H1 (cell line): ENCODE data around the gene COIL. TPM values are rescaled to one million over a fixed set of nuclear protein-coding genes. Genes with fewer than 3 reads are reported as not detected.

Experiments
- CTCF ChIA-PET: fragments of 300-600 bp; sonication (Branson Sonifier 250); formaldehyde crosslinking; loops from one replicate; lab custom pipeline; 2021; ENCODE audit not compliant: partially characterized antibody; lab: Charles Lee
- POLR2A ChIA-PET: fragments of 300-600 bp; sonication (Branson Sonifier 250); formaldehyde crosslinking; loops from one replicate; lab custom pipeline; 2021; ENCODE audit warnings: inconsistent platforms; ENCODE audit not compliant: partially characterized antibody; lab: Charles Lee
- DNase-seq, 2 experiments: peaks; one replicate each; pipeline versions ENCODE4 v3.0.0 to v3.0.0-alpha.2; 2010 to 2022; ENCODE audit warnings: low spot score in 2 of 2, low read depth in 1 of 2, mixed read lengths in 1 of 2
- FAIRE-seq: peaks from 2 replicates; lab custom pipeline; 2011; peaks lifted over from hg19 to GRCh38; lab: Jason Lieb, UNC
- H2AFZ ChIP-seq: 2 replicates; pipeline ENCODE4 v1.8.1; 2012; ENCODE audit warnings: low read length, inconsistent platforms
- H2AK5ac ChIP-seq: 2 replicates; pipeline ENCODE4 v1.6.1; 2013; ENCODE audit warnings: low read depth, low read length
- H2BK120ac ChIP-seq: replicated peaks from 2 replicates; pipeline ENCODE3; 2013; ENCODE audit warnings: low read depth, low read length, inconsistent platforms
- H2BK12ac ChIP-seq: 2 replicates; pipeline ENCODE4 v1.6.1; 2013; ENCODE audit warnings: low read depth, low read length
- H2BK15ac ChIP-seq: 2 replicates; pipeline ENCODE4 v1.6.1; 2013; ENCODE audit warnings: low read length
- H2BK20ac ChIP-seq: 2 replicates; pipeline ENCODE4 v1.6.1; 2013; ENCODE audit warnings: low read length
- H2BK5ac ChIP-seq: 2 replicates; pipeline ENCODE4 v1.6.1; 2013; ENCODE audit warnings: low read depth, low read length
- H3K14ac ChIP-seq: 2 replicates; pipeline ENCODE4 v1.6.1; 2013; ENCODE audit warnings: inconsistent platforms; ENCODE audit not compliant: insufficient read length
- H3K18ac ChIP-seq: 2 replicates; pipeline ENCODE4 v1.6.1; 2013; ENCODE audit warnings: low read length; ENCODE audit errors: extremely low read depth
- H3K23ac ChIP-seq: 2 replicates; pipeline ENCODE4 v1.6.1; 2013; ENCODE audit warnings: inconsistent platforms; ENCODE audit not compliant: insufficient read length
- H3K23me2 ChIP-seq: 2 replicates; pipeline ENCODE4 v1.6.1; 2013; ENCODE audit warnings: low read depth, low read length
- H3K27ac ChIP-seq: 2 replicates; pipeline ENCODE4 v1.6.1; 2011; ENCODE audit warnings: low read depth, low read length, inconsistent platforms
- H3K27me3 ChIP-seq, 4 experiments: replicated peaks in 1 of 4; 1 replicate in 1 of 4; 2 replicates in 3 of 4; pipeline versions ENCODE4 v1.6.1 to v1.8.1; 2011 to 2013; ENCODE audit warnings: low read length in 3 of 4, mild to moderate bottlenecking in 3 of 4, inconsistent platforms in 2 of 4, mixed read lengths in 2 of 4, moderate library complexity in 1 of 4; ENCODE audit not compliant: control insufficient read depth in 3 of 4, insufficient read depth in 3 of 4; ENCODE audit errors: extremely low read depth in 1 of 4
- H3K36me3 ChIP-seq, 4 experiments: 2 replicates each; pipeline versions ENCODE4 v1.6.1 to v1.8.1; 2011 to 2013; ENCODE audit warnings: mild to moderate bottlenecking in 4 of 4, low read length in 3 of 4, moderate library complexity in 2 of 4, control low read depth in 1 of 4, inconsistent platforms in 1 of 4; ENCODE audit not compliant: insufficient read depth in 4 of 4, control insufficient read depth in 2 of 4
- H3K4ac ChIP-seq: replicated peaks from 2 replicates; pipeline ENCODE3; 2013; ENCODE audit warnings: low read length, low read depth, mixed read lengths, inconsistent platforms; ENCODE audit not compliant: insufficient read length
- H3K4me1 ChIP-seq, 4 experiments: replicated peaks in 1 of 4; 1 replicate in 1 of 4; 2 replicates in 3 of 4; pipeline versions ENCODE4 v1.6.1 to v1.8.1; 2011 to 2013; ENCODE audit warnings: low read length in 3 of 4, inconsistent platforms in 2 of 4, mixed read lengths in 1 of 4; ENCODE audit not compliant: insufficient read depth in 4 of 4, control insufficient read depth in 3 of 4
- H3K4me2 ChIP-seq, 2 experiments: 2 replicates each; pipeline versions ENCODE4 v1.6.1 to v1.8.1; 2011 to 2013; ENCODE audit warnings: low read depth in 2 of 2, low read length in 2 of 2, control low read depth in 1 of 2, inconsistent platforms in 1 of 2, mild to moderate bottlenecking in 1 of 2; ENCODE audit not compliant: insufficient read depth in 1 of 2
- H3K4me3 ChIP-seq, 4 experiments: fragments of 200-600, 300-600 bp in 1 of 4; sonication (generic), shearing (Covaris generic), sonication (Bioruptor Twin) in 1 of 4; 2 replicates each; pipeline versions ENCODE4 v1.5.1 to v1.8.1; 2011 to 2016; ENCODE audit warnings: low read length in 4 of 4, low read depth in 3 of 4, control low read depth in 2 of 4, inconsistent platforms in 2 of 4, mild to moderate bottlenecking in 2 of 4, mixed read lengths in 1 of 4, moderate library complexity in 1 of 4; ENCODE audit not compliant: insufficient read depth in 2 of 4; ENCODE audit errors: extremely low read depth in 1 of 4
- H3K56ac ChIP-seq: replicated peaks from 2 replicates; pipeline ENCODE3; 2013; ENCODE audit warnings: low read depth, mild to moderate bottlenecking, mixed read lengths, low read length, inconsistent platforms; ENCODE audit not compliant: insufficient read length
- H3K79me1 ChIP-seq: 2 replicates; pipeline ENCODE4 v1.6.1; 2013; ENCODE audit warnings: low read depth, low read length, control low read depth
- H3K79me2 ChIP-seq, 2 experiments: 2 replicates each; pipeline versions ENCODE4 v1.6.1 to v1.8.1; 2012 to 2013; ENCODE audit warnings: low read length in 2 of 2, mild to moderate bottlenecking in 2 of 2, inconsistent platforms in 1 of 2; ENCODE audit not compliant: insufficient read depth in 2 of 2, control insufficient read depth in 1 of 2
- H3K9ac ChIP-seq, 4 experiments: replicated peaks in 1 of 4; 1 replicate in 1 of 4; 2 replicates in 3 of 4; pipeline versions ENCODE4 v1.6.1 to v1.8.1; 2011 to 2013; ENCODE audit warnings: low read depth in 3 of 4, low read length in 3 of 4, control low read depth in 2 of 4, mild to moderate bottlenecking in 2 of 4, moderate library complexity in 2 of 4, inconsistent platforms in 1 of 4; ENCODE audit errors: extremely low read depth in 1 of 4
- H3K9me3 ChIP-seq, 2 experiments: 2 replicates each; pipeline versions ENCODE4 v1.6.1 to v1.8.1; 2012 to 2013; ENCODE audit warnings: mild to moderate bottlenecking in 2 of 2, moderate library complexity in 2 of 2, control low read depth in 1 of 2, inconsistent platforms in 1 of 2, low read depth in 1 of 2, low read length in 1 of 2, mixed read lengths in 1 of 2; ENCODE audit not compliant: insufficient read depth in 2 of 2
- H4K20me1 ChIP-seq, 2 experiments: replicated peaks in 1 of 2; 2 replicates each; pipeline versions ENCODE3 to v1.8.1; 2011 to 2013; ENCODE audit warnings: inconsistent platforms in 2 of 2, low read length in 2 of 2, mild to moderate bottlenecking in 1 of 2; ENCODE audit not compliant: insufficient read depth in 2 of 2, control insufficient read depth in 1 of 2
- H4K5ac ChIP-seq: 2 replicates; pipeline ENCODE4 v1.6.1; 2013; ENCODE audit warnings: low read length, low read depth, mixed read lengths, inconsistent platforms; ENCODE audit not compliant: insufficient read length
- H4K8ac ChIP-seq: 2 replicates; pipeline ENCODE4 v1.8.0; 2013; ENCODE audit warnings: mild to moderate bottlenecking, moderate library complexity, low read length, inconsistent platforms; ENCODE audit not compliant: insufficient read depth; ENCODE audit errors: extremely low read depth
- H4K91ac ChIP-seq: replicated peaks from 2 replicates; pipeline ENCODE3; 2013; ENCODE audit warnings: low read length, mixed read lengths, inconsistent platforms; ENCODE audit not compliant: insufficient read length
- CBX8 ChIP-seq: fragments of 300-800, 300-1000 bp; sonication (generic); IDR thresholded peaks from 2 replicates; pipeline ENCODE4 v1.7.1; 2016; ENCODE audit warnings: low read depth, low read length, borderline replicate concordance
- YY1 ChIP-seq: IDR thresholded peaks from 2 replicates; pipeline ENCODE4 v1.6.1; 2011; ENCODE audit warnings: low read depth, mild to moderate bottlenecking, low read length
- polyA plus RNA-seq, 7 experiments: library from polyadenylated mRNA; depleted of rRNA in 3 of 7; stranded (reverse) in 5 of 7; unstranded in 2 of 7; fragments of >200 nt in 5 of 7; fragments of 200-250 nt in 2 of 7; gene quantifications; 1 replicate in 5 of 7; 2 replicates in 1 of 7; 4 replicates in 1 of 7; pipeline versions ENCODE4 v1.2.1 to v1.2.3, GENCODE V29; 2011 to 2013; ENCODE audit warnings: missing spikeins in 2 of 7, mixed read lengths in 2 of 7
- total RNA-seq: library from RNA; stranded (reverse); fragmentation: NEBNext Ultra II Directional; extraction: Animal tissue kit (Norgen Biotek cat#: 25700); gene quantifications from 2 replicates; pipeline ENCODE4 v1.2.1, GENCODE V29; 2021

The COIL gene
- total and polyA plus RNA-seq, 2 of the 8 experiments (the other 6 are each of a cell fraction or from before 2014, with no cell fraction given): 5.2 to 23.6 TPM

GRCh38 chr17:56926270-56926669 lies 34.6 kb downstream of the COIL start:
- no peak overlapping the region for H4K5ac ChIP-seq
- H4K8ac ChIP-seq: no peak overlapping the region
- FAIRE-seq: no peak
- H3K9me3 ChIP-seq: peaks cover 21 to 25% of the 10 kb centered on the region in 2 experiments
- no peak overlapping the region for H2BK5ac ChIP-seq
- no peak overlapping the region for H2BK20ac ChIP-seq
- H3K4me3 ChIP-seq: peak overlapping the region in 1 of 4 experiments; percentile 30; a peak in 1 of 8 replicates
- peak overlapping the region; percentile 6 to 14; a peak in 3 of 4 replicates for H3K4me2 ChIP-seq
- H2BK15ac ChIP-seq: no peak overlapping the region
- peak overlapping the region; percentile 35; the same call in 1 of the 2 replicates for H3K27ac ChIP-seq
- H3K23me2 ChIP-seq: no peaks in the 10 kb centered on the region
- no peak overlapping the region for H2AK5ac ChIP-seq
- no peak overlapping the region for H3K4ac ChIP-seq
- H2AFZ ChIP-seq: no peak overlapping the region
- H3K79me2 ChIP-seq: no peaks in the 10 kb centered on the region
- no peak for DNase-seq
- no peak overlapping the region for H4K91ac ChIP-seq
- ChIA-PET POLR2A (interaction anchor here (1.3 kb wide), 1 partner anchor 21 kb away, joined by 3 read pairs; no protein-coding TSS in a partner anchor), CTCF (interaction anchor here (0.9 to 1.8 kb wide), 4 partner anchors 13 to 35 kb away, joined by 3 to 7 read pairs (median 3); no protein-coding TSS in a partner anchor)
- no peak overlapping the region for H2BK12ac ChIP-seq
- H3K27me3 ChIP-seq: no peaks in the 10 kb centered on the region
- TF ChIP-seq YY1: peak; percentile 73; the same call in 1 of the 2 replicates
- no peak for TF ChIP-seq CBX8
- no peak overlapping the region for H3K56ac ChIP-seq
- H3K18ac ChIP-seq: no peak overlapping the region
- H2BK120ac ChIP-seq: no peak overlapping the region
- H3K79me1 ChIP-seq: no peaks in the 10 kb centered on the region
- H3K36me3 ChIP-seq: no peaks in the 10 kb centered on the region; a peak in 2 of 8 replicates
- H3K9ac ChIP-seq: no peak overlapping the region
- H3K23ac ChIP-seq: no peak overlapping the region
- peaks cover 3 to 12% (median 6%) of the 10 kb centered on the region in 4 experiments; a peak in 5 of 7 replicates for H3K4me1 ChIP-seq
- no peaks in the 10 kb centered on the region for H4K20me1 ChIP-seq
- H3K14ac ChIP-seq: no peak overlapping the region
